Activated CD8-positive, alpha-beta memory T cell treated with anti-CD3 and anti-CD28 coated beads, Interleukin-2, amount 10 ng/mL, durations not matched to agents 7 days and 5 days (primary cell): ENCODE measurements around the gene TCERG1. TPM values are rescaled to one million over a fixed set of nuclear protein-coding genes. Genes with fewer than 3 reads are reported as not detected.

Experiments used
- ATAC-seq: fragments of 150-1000 bp; cut with Tn5 transposase; one replicate; pipeline ENCODE4 v1.10.0; 2021; ENCODE audit warnings: moderate library complexity
- CTCF ChIA-PET: fragments of 350-600 bp; sonication (Branson Sonifier 250); formaldehyde crosslinking; loops from one replicate; lab custom pipeline; 2021; ENCODE audit warnings: antibody characterized with exemption; lab: Charles Lee
- DNase-seq: peaks from one replicate; pipeline ENCODE4 v3.0.0-alpha.2; 2020
- H3K27ac Mint-ChIP-seq: one replicate; pipeline ENCODE4 v1.8.0; 2021; ENCODE audit warnings: mild to moderate bottlenecking, mixed read lengths
- H3K27me3 Mint-ChIP-seq: one replicate; pipeline ENCODE4 v1.8.0; 2021; ENCODE audit warnings: mixed read lengths
- H3K36me3 Mint-ChIP-seq: one replicate; pipeline ENCODE4 v1.8.0; 2021; ENCODE audit warnings: mild to moderate bottlenecking, mixed read lengths
- H3K4me1 Mint-ChIP-seq: one replicate; pipeline ENCODE4 v1.8.0; 2021; ENCODE audit warnings: mixed read lengths
- H3K4me3 Mint-ChIP-seq: one replicate; pipeline ENCODE4 v1.8.0; 2021; ENCODE audit warnings: mild to moderate bottlenecking, moderate library complexity, mixed read lengths
- H3K9me3 Mint-ChIP-seq: one replicate; pipeline ENCODE4 v1.8.0; 2022; ENCODE audit warnings: low read depth, mixed read lengths
- total RNA-seq, 2 experiments: library from RNA; stranded (reverse); gene quantifications; one replicate each; pipeline ENCODE4 v1.2.3, GENCODE V29; 2021

TCERG1 gene
- total RNA-seq: 100 to 1,000 TPM; 103 to 104 TPM

DNA sequence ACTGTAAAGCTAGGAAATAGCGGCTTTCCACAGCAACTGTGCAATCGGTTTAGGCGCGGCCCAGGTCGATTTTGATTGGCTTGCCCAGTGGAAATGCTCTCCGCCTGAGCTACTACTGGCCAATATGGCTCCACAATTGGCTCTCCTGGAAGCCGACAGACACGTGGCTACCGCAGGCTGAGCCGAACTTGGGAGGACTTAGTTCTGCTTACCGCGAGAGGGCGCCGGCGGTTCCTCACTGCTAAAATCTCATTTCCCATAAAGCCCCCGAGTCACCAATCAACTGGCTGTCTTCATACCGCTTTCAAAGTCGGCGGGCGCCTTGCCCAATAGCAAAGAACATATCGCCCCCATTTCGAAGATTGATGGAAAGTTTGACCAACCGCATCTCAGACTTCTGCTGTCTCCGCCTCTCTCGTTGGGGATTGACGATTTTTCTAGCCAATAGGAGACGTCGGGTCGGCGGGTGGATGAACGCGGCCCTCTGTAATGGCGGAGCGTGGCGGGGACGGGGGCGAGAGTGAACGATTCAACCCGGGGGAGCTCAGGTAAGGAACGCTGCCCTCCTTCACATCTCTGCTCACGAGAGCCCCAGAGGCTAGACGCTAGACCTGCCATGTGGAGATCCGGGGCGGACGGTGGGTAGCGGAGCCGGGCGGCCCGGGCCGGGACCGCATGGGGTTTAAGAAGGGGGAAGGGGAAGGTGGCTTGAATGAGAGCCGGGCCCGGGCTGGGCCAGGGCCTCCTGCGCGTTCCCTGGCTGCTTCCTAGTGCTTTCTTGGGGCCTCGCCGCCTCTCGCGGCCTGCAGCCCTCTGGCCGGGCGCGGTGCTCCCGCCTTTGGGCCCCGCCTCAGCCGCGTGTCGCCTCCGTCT is at the start of gene TCERG1:
TSS of gene TCERG1 (plus strand) at position 473 of the 873 bp plus-strand sequence. CDS start at position 490, 17 bp downstream.
- Mint-ChIP-seq H3K27ac (peak within 1 kb of the TSS; percentile 99), H3K4me1 (peaks cover 36% of the 10 kb centered on the region), H3K36me3 (peaks cover 19% of the 10 kb centered on the region), H3K9me3 (no peaks in the 10 kb centered on the region), H3K4me3 (peak within 1 kb of the TSS; percentile 97), H3K27me3 (peaks cover 3% of the 10 kb centered on the region)
- ATAC-seq: peak; percentile 94
- CTCF ChIA-PET: interaction anchor here (0.7 to 2.0 kb wide), 7 partner anchors 10 to 742 kb away, joined by 3 to 12 read pairs (median 3); no protein-coding TSS in a partner anchor
- peak; percentile 99 for DNase-seq

GRCh38 chr5:146398826-146399225 is 48.3 kb upstream of the TCERG1 start:
- peaks cover 46% of the 10 kb centered on the region for H3K27me3 Mint-ChIP-seq
- H3K9me3 Mint-ChIP-seq: no peaks in the 10 kb centered on the region
- H3K4me3 Mint-ChIP-seq: no peak overlapping the region
- no peaks in the 10 kb centered on the region for H3K36me3 Mint-ChIP-seq
- H3K27ac Mint-ChIP-seq: no peak overlapping the region
- peaks cover 2% of the 10 kb centered on the region for H3K4me1 Mint-ChIP-seq
- no peak for ATAC-seq
- CTCF ChIA-PET: interaction anchor here (0.6 kb wide), 1 partner anchor 1134 kb away, joined by 3 read pairs; no protein-coding TSS in a partner anchor
- DNase-seq: no peak

GRCh38 chr5:146399481-146399880 is 47.7 kb upstream of the TCERG1 start:
- Mint-ChIP-seq H3K36me3 (no peaks in the 10 kb centered on the region), H3K9me3 (no peaks in the 10 kb centered on the region), H3K4me1 (peaks cover 2% of the 10 kb centered on the region), H3K4me3 (no peak overlapping the region), H3K27ac (no peak overlapping the region), H3K27me3 (peaks cover 42% of the 10 kb centered on the region)
- DNase-seq (no peak), ATAC-seq (no peak)
- CTCF ChIA-PET: no interaction called here

DNA sequence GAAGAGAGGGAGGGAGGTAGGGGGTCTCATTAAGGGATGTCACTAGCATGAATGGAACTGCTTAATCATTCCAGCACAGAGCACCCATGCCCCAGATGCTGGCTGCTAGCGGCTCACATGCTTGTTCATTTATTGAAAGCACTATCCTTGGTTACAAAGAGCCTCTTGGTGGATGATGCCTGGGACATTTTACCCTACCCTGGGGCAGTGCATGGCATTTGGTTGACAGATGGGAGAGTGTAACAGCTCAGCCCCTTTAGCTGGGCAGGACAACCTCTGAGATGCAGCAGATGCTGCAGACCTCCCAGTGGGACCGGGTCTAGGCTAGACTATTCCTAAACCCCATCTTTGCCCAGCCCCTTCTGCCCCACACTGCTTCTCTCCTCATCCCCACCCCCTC is 46.9 kb upstream of the TCERG1 start:
- ATAC-seq: no peak

GRCh38 chr5:146401021-146401420 is 46.1 kb upstream of the TCERG1 start:
- CTCF ChIA-PET: no interaction called here

More for the DNA sequence above, 46.9 kb upstream of the TCERG1 start:
- no peaks in the 10 kb centered on the region for H3K9me3 Mint-ChIP-seq
- H3K27ac Mint-ChIP-seq: no peak overlapping the region
- H3K36me3 Mint-ChIP-seq: no peaks in the 10 kb centered on the region
- peaks cover 37% of the 10 kb centered on the region for H3K27me3 Mint-ChIP-seq
- peaks cover 2% of the 10 kb centered on the region for H3K4me1 Mint-ChIP-seq
- CTCF ChIA-PET: no interaction called here
- DNase-seq: no peak
- no peak overlapping the region for H3K4me3 Mint-ChIP-seq

GRCh38 chr5:146402949-146403348 is 44.2 kb upstream of the TCERG1 start:
- Mint-ChIP-seq H3K27me3 (peaks cover 31% of the 10 kb centered on the region), H3K4me3 (no peak overlapping the region), H3K27ac (no peak overlapping the region), H3K9me3 (no peaks in the 10 kb centered on the region), H3K4me1 (peaks cover 2% of the 10 kb centered on the region), H3K36me3 (no peaks in the 10 kb centered on the region)
- CTCF ChIA-PET: no interaction called here
- DNase-seq (no peak), ATAC-seq (no peak)

More at GRCh38 chr5:146401021-146401420, 46.1 kb upstream of the TCERG1 start:
- H3K9me3 Mint-ChIP-seq: no peaks in the 10 kb centered on the region
- no peak overlapping the region for H3K4me3 Mint-ChIP-seq
- DNase-seq: no peak
- peaks cover 37% of the 10 kb centered on the region for H3K27me3 Mint-ChIP-seq
- no peak overlapping the region for H3K27ac Mint-ChIP-seq
- peaks cover 2% of the 10 kb centered on the region for H3K4me1 Mint-ChIP-seq
- no peaks in the 10 kb centered on the region for H3K36me3 Mint-ChIP-seq
- ATAC-seq: no peak

- CTCF ChIA-PET: no interaction called here
- peaks cover 12% of the 10 kb centered on the region for H3K27me3 Mint-ChIP-seq
- ATAC-seq (no peak), DNase-seq (no peak)
- no peaks in the 10 kb centered on the region for H3K36me3 Mint-ChIP-seq
- no peak overlapping the region for H3K4me3 Mint-ChIP-seq
- no peaks in the 10 kb centered on the region for H3K9me3 Mint-ChIP-seq
- H3K4me1 Mint-ChIP-seq: no peaks in the 10 kb centered on the region
- no peak overlapping the region for H3K27ac Mint-ChIP-seq
Observed at GRCh38 chr5:146409054-146409671, 38.0 kb upstream of the TCERG1 start.

- Mint-ChIP-seq H3K4me1 (no peaks in the 10 kb centered on the region), H3K9me3 (no peaks in the 10 kb centered on the region), H3K36me3 (no peaks in the 10 kb centered on the region), H3K27ac (no peak overlapping the region), H3K4me3 (no peak overlapping the region), H3K27me3 (peaks cover 17% of the 10 kb centered on the region)
- no peak for DNase-seq
- CTCF ChIA-PET: no interaction called here
- ATAC-seq: no peak
Observed at GRCh38 chr5:146410272-146410671, 36.9 kb upstream of the TCERG1 start.

GRCh38 chr5:146419696-146420095 is 27.4 kb upstream of the TCERG1 start:
- Mint-ChIP-seq H3K36me3 (no peaks in the 10 kb centered on the region), H3K27me3 (peaks cover 28% of the 10 kb centered on the region), H3K27ac (no peak overlapping the region), H3K4me1 (no peaks in the 10 kb centered on the region), H3K4me3 (no peak overlapping the region), H3K9me3 (no peaks in the 10 kb centered on the region)
- no peak for ATAC-seq
- no peak for DNase-seq
- CTCF ChIA-PET: no interaction called here

DNA sequence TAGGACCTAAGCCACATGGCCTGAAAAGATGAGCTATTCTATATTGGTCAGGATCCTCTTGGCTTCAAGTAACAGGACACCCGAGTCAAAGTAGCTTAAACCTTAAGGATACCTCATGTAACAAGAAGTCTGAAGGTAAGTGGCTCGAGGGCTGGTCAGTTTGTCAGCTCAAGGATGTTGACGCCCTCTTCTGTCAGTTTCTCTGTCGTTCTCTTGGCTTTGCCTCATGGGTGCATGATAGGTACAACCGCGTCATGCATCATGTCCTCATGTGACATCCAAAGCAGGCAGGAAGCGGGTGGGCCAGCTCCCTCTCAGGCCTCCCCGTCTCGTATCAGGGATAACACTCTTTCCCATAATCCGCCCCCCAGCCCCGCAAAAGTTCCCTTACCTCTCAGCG is 22.1 kb upstream of the TCERG1 start:
- no peaks in the 10 kb centered on the region for H3K36me3 Mint-ChIP-seq
- H3K4me1 Mint-ChIP-seq: peaks cover 9% of the 10 kb centered on the region
- no peak for ATAC-seq
- H3K27me3 Mint-ChIP-seq: peaks cover 19% of the 10 kb centered on the region
- H3K27ac Mint-ChIP-seq: no peak overlapping the region
- no peak overlapping the region for H3K4me3 Mint-ChIP-seq
- H3K9me3 Mint-ChIP-seq: no peaks in the 10 kb centered on the region
- no peak for DNase-seq
- CTCF ChIA-PET: interaction anchor here (1.7 kb wide), 1 partner anchor 126 kb away, joined by 3 read pairs; no protein-coding TSS in a partner anchor

- CTCF ChIA-PET: interaction anchor here (1.0 to 1.7 kb wide), 4 partner anchors 127 to 253 kb away, joined by 3 to 5 read pairs (median 3); no protein-coding TSS in a partner anchor
- no peak overlapping the region for H3K4me3 Mint-ChIP-seq
Observed at GRCh38 chr5:146426305-146426704, 20.8 kb upstream of the TCERG1 start.

DNA sequence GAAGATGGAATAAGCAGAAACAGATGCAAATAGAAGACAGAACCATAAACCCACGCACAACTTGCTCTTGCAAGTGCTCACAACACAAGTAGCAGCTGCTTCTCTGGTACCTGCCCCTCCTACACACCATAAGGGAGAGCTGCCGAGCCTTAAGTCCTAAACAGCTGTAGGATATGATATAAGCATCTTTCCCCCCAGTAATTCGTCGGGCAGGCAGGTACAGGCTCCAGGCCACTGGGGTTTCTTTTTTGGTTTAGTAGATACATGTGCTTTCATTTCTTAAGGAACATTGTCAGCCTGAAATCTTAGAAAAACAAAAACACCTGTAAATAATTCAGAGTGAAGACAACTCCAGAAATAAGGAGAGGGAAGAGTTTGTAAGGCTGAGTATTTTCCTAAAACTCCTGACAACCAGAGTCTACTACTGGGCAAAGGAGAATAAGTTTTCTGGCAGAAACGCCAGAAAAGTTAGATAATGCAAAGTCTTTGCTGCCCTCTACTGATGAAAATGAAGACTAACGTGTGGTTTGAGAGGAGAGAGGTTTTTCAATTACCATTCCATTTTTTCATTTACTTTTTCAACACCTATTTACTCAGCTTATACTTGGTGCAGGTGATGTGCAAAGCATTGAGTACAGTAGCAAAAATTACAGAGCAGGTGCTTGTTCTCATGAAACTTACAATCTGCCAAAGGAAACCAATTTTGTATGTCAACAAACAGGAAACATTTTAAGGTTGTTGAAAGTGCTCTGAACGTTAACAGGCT is 20.1 kb upstream of the TCERG1 start:
- no peak overlapping the region for H3K4me3 Mint-ChIP-seq
- H3K27ac Mint-ChIP-seq: peak overlapping the region; percentile 20
- no peaks in the 10 kb centered on the region for H3K36me3 Mint-ChIP-seq
- H3K27me3 Mint-ChIP-seq: peaks cover 23% of the 10 kb centered on the region
- ATAC-seq (peak; percentile 68), DNase-seq (no peak)
- H3K4me1 Mint-ChIP-seq: peaks cover 9% of the 10 kb centered on the region
- CTCF ChIA-PET: interaction anchor here (0.7 to 2.8 kb wide), 9 partner anchors 10 to 261 kb away, joined by 3 to 12 read pairs (median 3); partner anchors contain the start of gene TCERG1
- H3K9me3 Mint-ChIP-seq: no peaks in the 10 kb centered on the region

More at GRCh38 chr5:146426305-146426704, 20.8 kb upstream of the TCERG1 start:
- DNase-seq: no peak
- Mint-ChIP-seq H3K27me3 (peaks cover 21% of the 10 kb centered on the region), H3K36me3 (no peaks in the 10 kb centered on the region), H3K9me3 (no peaks in the 10 kb centered on the region), H3K4me1 (peaks cover 9% of the 10 kb centered on the region), H3K27ac (no peak overlapping the region)
- no peak for ATAC-seq

DNA sequence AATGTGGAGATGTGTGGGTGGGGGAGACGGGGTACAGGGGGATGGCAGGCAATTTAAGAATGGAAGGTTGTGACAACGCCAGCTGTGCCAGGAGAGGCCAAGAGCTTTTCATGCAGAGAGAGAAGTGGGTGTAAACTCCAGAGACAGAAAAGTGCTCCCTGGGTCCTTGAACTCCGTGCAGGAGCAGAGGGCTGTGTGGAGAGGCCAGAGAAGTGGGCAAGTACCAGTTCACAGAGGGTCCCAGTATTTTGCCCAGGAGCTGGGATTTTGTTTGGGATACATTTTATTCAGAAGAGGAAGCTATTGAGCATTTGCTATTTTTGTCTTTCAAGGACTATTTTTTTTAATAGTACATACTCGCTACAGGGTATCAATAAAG is 19.5 kb upstream of the TCERG1 start:
- Mint-ChIP-seq H3K4me3 (no peak overlapping the region), H3K9me3 (no peaks in the 10 kb centered on the region), H3K27ac (peak overlapping the region; percentile 20), H3K36me3 (no peaks in the 10 kb centered on the region), H3K27me3 (peaks cover 28% of the 10 kb centered on the region), H3K4me1 (peaks cover 9% of the 10 kb centered on the region)
- ATAC-seq (no peak), DNase-seq (no peak)
- CTCF ChIA-PET: interaction anchor here (0.7 to 2.8 kb wide), 7 partner anchors 10 to 262 kb away, joined by 3 to 12 read pairs (median 4); partner anchors contain the start of gene TCERG1
